Measurements from ENCODE around the gene CLMN. TPM values are rescaled to one million over a fixed set of nuclear protein-coding genes. Genes with fewer than 3 reads are reported as not detected.

CLMN gene
- total and polyA plus RNA-seq, 2 donors (not counting 1 experiment from before 2014, with no cell fraction given): 9.6 to 51.5 TPM

DNA sequence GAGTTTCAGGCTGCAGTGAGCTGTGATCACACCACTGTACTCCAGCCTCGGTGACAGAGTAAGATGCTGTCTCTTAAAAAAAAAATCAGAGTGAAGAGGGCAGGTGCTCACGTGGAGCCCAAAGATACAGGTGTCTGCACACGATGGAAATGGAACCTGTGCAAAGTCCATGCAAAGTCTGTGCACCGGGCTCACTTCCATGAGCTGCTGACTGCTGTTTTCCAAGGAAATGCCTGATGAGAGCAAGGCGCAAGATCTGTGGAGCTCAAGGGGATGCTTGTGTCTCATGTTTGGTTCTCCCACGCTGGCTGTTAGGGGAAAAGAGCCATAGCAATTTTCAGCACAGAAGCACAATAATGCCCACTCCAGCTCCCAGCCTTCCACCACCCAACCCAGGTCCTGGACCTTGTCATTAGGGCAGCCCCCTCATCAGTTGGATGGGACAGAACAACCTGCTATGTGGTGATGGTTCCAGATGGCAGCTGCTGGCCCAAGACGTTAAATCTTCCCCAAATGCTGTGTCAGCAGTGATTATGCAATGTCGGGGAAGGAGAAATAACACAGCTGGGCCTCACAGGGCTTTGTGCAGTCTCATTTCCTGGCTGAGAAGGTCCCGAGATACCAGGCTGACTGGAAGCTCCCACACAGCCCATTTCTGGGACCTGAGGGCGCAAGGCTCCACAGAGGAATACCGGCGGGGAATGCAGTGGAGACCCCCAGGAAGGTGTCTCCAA, 134.5 kb downstream of the CLMN start:
- ChIA-PET CTCF (no interaction called here), POLR2A (no interaction called here)
- H3K4me1 ChIP-seq (ENCODE audit: control insufficient read depth in 2 of 2, insufficient read depth in 2 of 2, low read length in 2 of 2): peaks cover 5 to 6% of the 10 kb centered on the region in 2 donors
- TF ChIP-seq, protein P1, sequence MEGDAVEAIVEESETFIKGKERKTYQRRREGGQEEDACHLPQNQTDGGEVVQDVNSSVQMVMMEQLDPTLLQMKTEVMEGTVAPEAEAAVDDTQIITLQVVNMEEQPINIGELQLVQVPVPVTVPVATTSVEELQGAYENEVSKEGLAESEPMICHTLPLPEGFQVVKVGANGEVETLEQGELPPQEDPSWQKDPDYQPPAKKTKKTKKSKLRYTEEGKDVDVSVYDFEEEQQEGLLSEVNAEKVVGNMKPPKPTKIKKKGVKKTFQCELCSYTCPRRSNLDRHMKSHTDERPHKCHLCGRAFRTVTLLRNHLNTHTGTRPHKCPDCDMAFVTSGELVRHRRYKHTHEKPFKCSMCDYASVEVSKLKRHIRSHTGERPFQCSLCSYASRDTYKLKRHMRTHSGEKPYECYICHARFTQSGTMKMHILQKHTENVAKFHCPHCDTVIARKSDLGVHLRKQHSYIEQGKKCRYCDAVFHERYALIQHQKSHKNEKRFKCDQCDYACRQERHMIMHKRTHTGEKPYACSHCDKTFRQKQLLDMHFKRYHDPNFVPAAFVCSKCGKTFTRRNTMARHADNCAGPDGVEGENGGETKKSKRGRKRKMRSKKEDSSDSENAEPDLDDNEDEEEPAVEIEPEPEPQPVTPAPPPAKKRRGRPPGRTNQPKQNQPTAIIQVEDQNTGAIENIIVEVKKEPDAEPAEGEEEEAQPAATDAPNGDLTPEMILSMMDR (IDR thresholded peaks at IDR 0.05): no peak
- TF ChIP-seq EZH2 (IDR thresholded peaks at IDR 0.05; ENCODE audit: borderline replicate concordance, insufficient read depth, low read depth, low read length, poor library complexity, severe bottlenecking): no peak
- Mint-ChIP-seq H3K27me3 (peaks cover 26% of the 10 kb centered on the region), H3K9me3 (ENCODE audit: insufficient read depth) (peaks cover 3% of the 10 kb centered on the region), H3K4me3 (no peak overlapping the region), H3K27ac (no peak overlapping the region), H3K4me1 (peaks cover 11% of the 10 kb centered on the region)
- DNase-seq (no peak), ATAC-seq (ENCODE audit: low read depth) (no peak)
- H3K9me3 ChIP-seq (ENCODE audit: control extremely low read depth in 1 of 3, control insufficient read depth in 2 of 3, insufficient read depth in 1 of 3, low read length in 2 of 3): peaks cover 0 to 6% (median 0%) of the 10 kb centered on the region in 3 donors
- H2AFZ ChIP-seq (ENCODE audit: insufficient read depth, low read depth, low read length, poor library complexity, severe bottlenecking): no peak overlapping the region
- H3K27ac ChIP-seq (ENCODE audit: low read length in 2 of 2): no peak overlapping the region
- no peak overlapping the region for H3K4me2 ChIP-seq (replicated peaks; ENCODE audit: low read depth, low read length, poor library complexity, severe bottlenecking)
- intact Hi-C loops (cut with micrococcal nuclease): no loop called here
- H3K4me3 ChIP-seq (ENCODE audit: control extremely low read depth in 1 of 5, extremely low read depth in 1 of 5, insufficient read depth in 1 of 5, low read depth in 2 of 5, low read length in 4 of 5): peak overlapping the region in 1 of 5 experiments; percentile 79
- no peaks in the 10 kb centered on the region for H3K36me3 ChIP-seq (replicated peaks in 1 of 2; ENCODE audit: control extremely low read depth in 1 of 2, control insufficient read depth in 1 of 2, extremely low read depth in 1 of 2, insufficient read depth in 2 of 2, low read length in 1 of 2)
- H4K20me1 ChIP-seq (ENCODE audit: control insufficient read depth, insufficient read depth, low read length, poor library complexity, severe bottlenecking): no peaks in the 10 kb centered on the region
- H3K9ac ChIP-seq (ENCODE audit: low read length): no peak overlapping the region
- H3K27me3 ChIP-seq (replicated peaks in 1 of 4; ENCODE audit: control extremely low read depth in 1 of 4, control insufficient read depth in 3 of 4, insufficient read depth in 4 of 4, low read length in 3 of 4): peaks cover 0 to 19% (median 4%) of the 10 kb centered on the region in 4 experiments
- no peaks in the 10 kb centered on the region for H3K79me2 ChIP-seq (ENCODE audit: control insufficient read depth, insufficient read depth, low read length)
- 52% methylated on average over 11 of the region's 12 CpGs for WGBS (ENCODE audit: insufficient coverage)

DNA sequence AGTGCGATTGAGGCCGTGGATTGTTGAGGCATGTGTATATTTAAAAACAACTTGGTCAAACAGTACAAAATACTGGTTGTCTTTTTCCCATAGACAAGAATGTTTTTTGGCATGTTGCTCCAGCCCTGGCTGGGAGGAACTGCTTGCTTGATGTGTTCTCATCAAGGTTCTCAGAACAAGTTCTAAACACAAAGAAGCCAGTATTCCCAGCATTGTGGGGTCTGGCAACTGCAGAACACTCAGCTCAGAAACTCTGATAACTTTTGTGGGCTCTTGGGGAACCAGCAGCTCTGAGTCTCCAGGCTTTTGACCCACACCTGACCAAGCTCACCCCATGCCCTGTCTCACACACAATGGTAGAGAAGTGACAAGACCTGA, 135.3 kb downstream of the CLMN start:
- Histone ChIP-seq H3K36me3 (replicated peaks in 1 of 2; ENCODE audit: control extremely low read depth in 1 of 2, control insufficient read depth in 1 of 2, extremely low read depth in 1 of 2, insufficient read depth in 2 of 2, low read length in 1 of 2) (no peaks in the 10 kb centered on the region), H3K9me3 (ENCODE audit: control extremely low read depth in 1 of 3, control insufficient read depth in 2 of 3, insufficient read depth in 1 of 3, low read length in 2 of 3) (peaks cover 0 to 6% (median 0%) of the 10 kb centered on the region in 3 donors), H4K20me1 (ENCODE audit: control insufficient read depth, insufficient read depth, low read length, poor library complexity, severe bottlenecking) (no peaks in the 10 kb centered on the region), H3K4me3 (ENCODE audit: control extremely low read depth in 1 of 5, extremely low read depth in 1 of 5, insufficient read depth in 1 of 5, low read depth in 2 of 5, low read length in 4 of 5) (no peak overlapping the region), H2AFZ (ENCODE audit: insufficient read depth, low read depth, low read length, poor library complexity, severe bottlenecking) (no peak overlapping the region), H3K4me1 (ENCODE audit: control insufficient read depth in 2 of 2, insufficient read depth in 2 of 2, low read length in 2 of 2) (peaks cover 5 to 6% of the 10 kb centered on the region in 2 donors), H3K4me2 (replicated peaks; ENCODE audit: low read depth, low read length, poor library complexity, severe bottlenecking) (no peak overlapping the region), H3K9ac (ENCODE audit: low read length) (no peak overlapping the region), H3K27ac (ENCODE audit: low read length in 2 of 2) (no peak overlapping the region), H3K79me2 (ENCODE audit: control insufficient read depth, insufficient read depth, low read length) (no peaks in the 10 kb centered on the region), H3K27me3 (replicated peaks in 1 of 4; ENCODE audit: control extremely low read depth in 1 of 4, control insufficient read depth in 3 of 4, insufficient read depth in 4 of 4, low read length in 3 of 4) (peaks cover 0 to 19% (median 4%) of the 10 kb centered on the region in 4 experiments)
- Mint-ChIP-seq H3K27me3 (peaks cover 26% of the 10 kb centered on the region), H3K27ac (no peak overlapping the region), H3K9me3 (ENCODE audit: insufficient read depth) (peaks cover 3% of the 10 kb centered on the region), H3K4me3 (no peak overlapping the region), H3K4me1 (peaks cover 11% of the 10 kb centered on the region)
- TF ChIP-seq, protein P1 (IDR thresholded peaks at IDR 0.05): no peak
- TF ChIP-seq EZH2 (IDR thresholded peaks at IDR 0.05; ENCODE audit: borderline replicate concordance, insufficient read depth, low read depth, low read length, poor library complexity, severe bottlenecking): no peak
- 100% methylated on average over 2 of the region's 2 CpGs for WGBS (ENCODE audit: insufficient coverage)
- ChIA-PET POLR2A (no interaction called here), CTCF (no interaction called here)
- DNase-seq (no peak), ATAC-seq (ENCODE audit: low read depth) (no peak)
- intact Hi-C loops (cut with micrococcal nuclease): no loop called here
